ENCODE results near the gene TPSAB1. TPM values are rescaled to one million over a fixed set of nuclear protein-coding genes. Genes with fewer than 3 reads are reported as not detected.
"Not testable (repeated sequence)": the region's sequence is repeated elsewhere in the genome, so short reads cannot be mapped to it uniquely, and the experiment has no call there.

TPSAB1 gene
- total RNA-seq, 1 donor from 2014 or later: not detected

DNA sequence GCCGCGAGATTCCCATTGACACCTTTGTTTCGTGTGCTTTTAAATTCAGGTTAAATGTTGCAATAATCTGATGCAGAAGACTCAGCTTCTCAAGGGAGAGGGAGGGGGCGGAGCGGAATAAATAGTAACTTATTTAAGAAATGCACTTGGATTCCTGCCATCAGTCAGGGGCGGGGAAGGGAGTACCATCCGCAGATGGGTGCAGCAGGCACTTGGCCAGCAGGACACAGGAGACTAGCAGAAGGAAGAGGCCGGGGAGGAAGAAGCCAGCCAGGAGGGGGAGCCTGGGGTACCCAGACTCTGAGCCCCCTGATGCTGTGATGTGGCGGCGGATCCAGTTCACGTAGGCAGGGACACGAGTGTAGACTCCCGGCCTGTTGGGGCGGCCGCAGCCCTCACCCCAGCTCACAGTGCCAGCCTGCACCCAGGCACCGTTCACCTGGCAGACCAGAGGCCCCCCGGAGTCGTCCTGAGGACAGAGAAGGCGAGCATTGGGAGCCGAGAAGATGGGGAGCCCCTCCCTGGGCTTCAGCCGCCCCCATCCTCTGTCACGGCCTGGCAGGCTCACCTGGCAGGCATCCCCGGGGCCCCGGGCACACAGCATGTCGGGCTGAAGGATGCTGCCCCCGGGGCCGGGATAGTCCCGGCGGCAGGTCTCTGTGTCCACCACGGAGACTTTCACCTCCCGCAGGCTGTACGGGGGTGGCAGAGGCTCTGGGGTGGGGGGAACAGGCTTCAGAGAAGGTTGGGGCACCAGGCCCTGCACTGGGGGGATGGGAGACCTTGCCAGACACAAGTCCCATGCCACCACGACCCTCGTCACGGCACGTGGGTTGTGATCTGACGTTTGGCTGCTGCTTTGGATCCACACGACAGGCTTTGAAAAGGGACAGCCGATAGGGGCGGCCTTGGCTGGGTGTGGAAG is 18.6 kb upstream of the TPSAB1 start:
- DNase-seq (ENCODE audit: low spot score in 2 of 2) (no peak), FAIRE-seq (no peak)

DNA sequence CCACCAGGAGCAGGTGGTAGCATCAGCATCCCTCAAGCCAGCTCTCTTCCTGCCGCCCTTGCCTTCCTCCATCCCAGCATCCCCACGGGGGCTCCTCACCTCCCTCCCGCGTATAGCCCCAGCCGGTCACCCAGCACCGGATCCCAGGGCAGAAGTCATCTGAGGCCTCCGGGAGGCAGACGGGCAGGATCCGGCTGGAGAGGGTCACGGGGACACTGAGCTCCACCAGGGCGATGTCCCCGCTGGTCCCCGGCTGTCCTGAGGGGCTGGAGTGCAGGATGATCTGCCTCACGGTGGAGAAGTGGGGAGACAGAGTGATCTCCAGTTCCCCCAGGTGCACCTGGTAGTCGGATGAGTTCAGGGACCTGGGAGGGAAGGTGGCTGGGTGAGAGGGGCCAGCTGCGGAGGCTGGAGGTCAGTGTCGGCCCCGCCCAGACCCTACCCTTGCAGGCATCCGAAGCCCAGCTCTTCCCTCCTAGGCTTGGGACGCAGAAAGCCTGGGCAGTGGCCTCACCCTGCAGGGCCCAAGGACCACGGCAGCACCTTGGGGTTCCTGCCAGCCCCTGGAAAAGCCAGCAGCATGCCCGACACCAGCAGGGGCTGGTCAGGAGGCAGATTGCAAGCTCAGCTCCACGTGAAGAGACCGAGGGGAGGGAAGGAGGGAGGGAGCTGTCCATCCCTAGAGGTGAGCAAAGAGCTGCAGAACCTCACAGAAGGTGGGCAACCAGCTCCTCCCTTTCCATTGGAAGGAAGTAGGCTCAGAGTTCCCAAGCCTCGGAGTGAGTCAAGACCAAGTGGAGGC is 17.8 kb upstream of the TPSAB1 start:
- no peak for DNase-seq (ENCODE audit: low spot score in 2 of 2)
- no peak for FAIRE-seq

DNA sequence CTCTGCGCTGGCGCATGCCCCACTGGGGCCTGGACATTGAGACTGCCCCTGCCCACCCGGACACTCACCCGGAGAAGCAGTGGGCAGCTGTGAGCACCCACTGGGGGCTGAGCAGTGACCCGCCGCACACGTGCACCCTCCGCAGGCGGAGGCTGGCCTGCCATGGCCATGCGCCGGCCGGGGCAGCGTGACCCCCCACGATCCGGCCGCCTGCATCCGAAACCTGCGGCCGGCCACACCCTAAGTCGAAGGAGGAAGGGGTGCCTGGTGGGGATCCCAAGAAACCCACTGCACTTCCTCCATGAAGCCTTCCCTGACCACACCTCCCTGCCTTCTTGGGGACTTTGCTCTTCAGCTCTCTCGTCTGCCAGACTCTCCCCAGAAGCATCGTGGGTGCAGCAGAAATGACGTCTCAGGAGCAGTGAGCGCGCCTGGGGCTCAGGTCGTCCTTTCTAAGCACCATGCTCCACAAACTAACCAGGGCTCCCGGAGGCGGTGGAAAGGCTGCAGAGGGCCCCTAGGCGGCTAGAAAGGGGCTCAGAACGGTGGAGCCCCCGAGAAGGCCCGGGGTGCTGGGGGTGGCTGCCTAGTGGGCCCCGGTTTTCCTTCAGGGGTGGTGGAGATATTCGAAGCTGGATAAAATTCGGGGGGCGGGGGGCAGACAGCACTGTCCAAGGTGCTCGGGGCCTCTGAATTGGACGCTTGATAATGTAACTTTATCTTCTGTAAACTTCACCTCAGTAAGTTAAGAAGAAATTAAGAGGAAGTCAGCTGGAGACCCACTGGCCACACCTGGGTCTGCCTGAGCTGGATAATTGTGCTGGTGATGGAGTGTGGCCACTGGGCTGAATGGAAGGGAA is 16.9 kb upstream of the TPSAB1 start:
- FAIRE-seq (no peak), DNase-seq (ENCODE audit: low spot score in 2 of 2) (no peak)

DNA sequence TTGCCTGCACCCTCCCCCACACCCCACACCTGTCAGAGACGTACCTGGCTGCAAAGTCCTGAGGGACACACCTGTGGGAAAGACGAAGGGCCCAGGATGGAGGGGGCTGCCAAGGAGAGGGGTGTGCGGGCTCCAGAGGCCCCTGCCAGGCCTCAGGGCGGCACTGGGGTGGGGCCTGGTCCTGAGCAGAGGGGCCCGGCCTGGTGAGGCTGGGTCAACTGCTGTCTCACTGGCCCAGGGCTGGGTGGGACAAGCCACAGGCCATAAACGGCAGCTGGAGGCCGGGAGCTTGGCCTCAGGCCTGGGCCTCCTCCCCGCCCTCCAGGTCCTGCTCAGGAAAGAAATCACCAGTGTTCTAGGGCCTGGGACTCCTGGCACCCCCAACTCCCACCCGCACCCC is 15.9 kb upstream of the TPSAB1 start:
- no peak for DNase-seq (ENCODE audit: low spot score in 2 of 2)
- no peak for FAIRE-seq

DNA sequence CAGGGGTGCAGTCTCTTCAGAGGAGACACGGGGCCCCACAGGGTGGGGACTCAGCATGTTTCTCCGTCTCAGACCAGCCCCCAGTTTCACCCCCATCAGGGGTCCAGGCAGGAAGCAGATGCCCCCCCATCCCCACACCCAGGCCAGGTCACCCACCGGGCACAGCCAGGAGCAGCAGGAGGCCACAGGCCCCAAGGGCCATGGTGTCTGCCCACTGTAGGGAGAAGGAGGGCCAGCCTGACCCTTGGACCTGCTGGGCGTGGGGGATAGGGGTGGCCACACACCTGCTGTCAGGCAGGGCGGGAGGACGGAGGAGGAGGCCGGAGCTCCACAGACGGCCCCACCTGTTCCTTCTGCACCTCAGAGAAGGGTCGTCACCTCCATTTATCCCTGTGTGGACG is 15.5 kb upstream of the TPSAB1 start, which contains the start of gene TPSG1:
Gene TPSG1, minus strand, starts transcription at position 218 of the 401 bp plus-strand sequence. Its CDS starts 16 bp downstream, at position 202.
- DNase-seq (ENCODE audit: low spot score in 2 of 2) (no peak), FAIRE-seq (no peak)

DNA sequence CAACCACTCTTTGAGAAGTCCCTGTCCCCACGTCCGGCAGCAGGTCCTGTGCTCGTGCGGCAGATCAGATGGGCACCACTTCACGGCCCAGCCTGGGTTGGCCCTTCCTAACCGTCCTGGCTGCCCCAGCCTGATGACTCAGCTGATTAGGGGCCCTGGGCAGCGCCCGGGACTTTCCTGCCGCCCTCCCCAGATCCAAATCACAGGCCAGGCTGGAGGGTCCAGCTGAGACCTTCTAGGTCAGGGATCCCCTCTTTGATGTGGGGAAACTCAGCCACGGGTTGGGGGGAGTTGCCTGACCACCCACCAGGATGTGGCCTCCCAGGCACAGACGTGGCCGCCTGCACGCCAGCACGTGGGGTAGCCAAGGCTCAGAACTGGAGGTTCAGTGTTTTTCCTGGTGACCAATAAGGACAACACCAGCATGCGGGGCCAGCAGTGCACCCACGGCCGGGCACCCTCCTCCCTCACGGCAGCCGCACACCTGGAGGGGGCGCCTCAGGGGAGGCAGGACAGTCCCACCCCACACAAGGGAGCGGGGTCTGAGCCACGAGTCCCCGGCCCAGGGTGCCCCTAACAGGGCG is 14.7 kb upstream of the TPSAB1 start:
- not testable (repeated sequence) for FAIRE-seq; DNase-seq (ENCODE audit: low spot score in 2 of 2)

DNA sequence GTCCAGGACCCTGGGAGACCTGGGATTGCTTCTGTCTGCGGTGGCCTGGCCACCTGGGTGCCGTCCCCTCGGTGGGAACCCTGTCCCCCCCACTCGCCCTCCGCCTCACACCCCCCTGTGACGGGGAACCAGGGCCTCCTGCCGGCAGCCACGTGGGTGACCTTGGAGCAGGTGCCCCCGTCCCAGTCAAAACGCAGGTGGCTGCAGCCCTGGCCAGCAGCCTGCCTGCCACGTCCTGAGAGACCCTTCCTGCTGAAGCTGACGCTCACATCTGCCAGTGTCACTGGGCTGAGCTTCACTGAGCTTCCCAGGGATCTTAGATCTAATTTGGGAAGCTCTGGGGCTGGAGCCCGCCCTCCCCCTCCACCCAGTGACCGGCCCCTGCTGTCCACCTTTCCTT is 13.8 kb upstream of the TPSAB1 start:
- DNase-seq (ENCODE audit: low spot score in 2 of 2); FAIRE-seq: not testable (repeated sequence)

DNA sequence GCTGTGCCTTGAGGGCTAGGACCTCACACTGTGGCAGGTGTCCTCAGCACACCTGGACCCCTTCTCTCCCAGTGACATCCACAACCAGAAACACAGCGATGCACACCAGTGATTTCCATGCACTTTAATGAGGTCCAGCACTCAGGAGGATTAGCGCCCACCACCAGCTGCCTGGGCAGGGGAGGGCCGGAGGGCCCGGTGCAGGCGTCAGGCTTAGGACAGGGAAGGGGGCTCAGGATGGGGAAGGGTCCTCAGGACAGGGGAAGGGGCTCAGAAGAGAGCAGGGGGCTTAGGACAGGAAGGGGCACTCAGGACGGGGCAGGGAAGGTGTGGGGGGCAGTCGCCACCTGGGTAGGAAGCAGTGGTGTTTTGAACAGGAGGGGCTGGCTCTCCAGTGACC is 12.3 kb upstream of the TPSAB1 start:
- DNase-seq (ENCODE audit: low spot score in 2 of 2); FAIRE-seq: not testable (repeated sequence)

DNA sequence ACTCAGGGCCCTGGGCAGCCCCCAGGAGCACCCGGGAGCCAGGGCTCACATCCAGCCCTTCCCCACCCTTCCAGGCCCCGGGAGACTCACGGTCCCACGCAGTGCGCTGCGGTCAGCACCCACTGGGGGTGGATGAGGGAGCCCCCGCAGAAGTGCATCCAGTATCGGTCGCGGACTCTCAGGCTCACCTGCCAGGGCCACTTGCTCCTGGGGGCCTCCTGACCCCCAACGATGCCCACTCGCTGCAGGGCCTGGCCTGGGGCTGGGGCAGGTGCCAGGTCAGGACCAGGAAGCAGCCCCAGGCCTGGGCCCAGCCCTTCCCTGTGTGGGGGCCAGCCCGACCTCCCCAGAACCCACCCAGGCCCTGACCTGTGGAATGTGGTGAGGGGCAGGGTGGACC is 11.0 kb upstream of the TPSAB1 start:
- not testable (repeated sequence) for FAIRE-seq; DNase-seq (ENCODE audit: low spot score in 2 of 2)

DNA sequence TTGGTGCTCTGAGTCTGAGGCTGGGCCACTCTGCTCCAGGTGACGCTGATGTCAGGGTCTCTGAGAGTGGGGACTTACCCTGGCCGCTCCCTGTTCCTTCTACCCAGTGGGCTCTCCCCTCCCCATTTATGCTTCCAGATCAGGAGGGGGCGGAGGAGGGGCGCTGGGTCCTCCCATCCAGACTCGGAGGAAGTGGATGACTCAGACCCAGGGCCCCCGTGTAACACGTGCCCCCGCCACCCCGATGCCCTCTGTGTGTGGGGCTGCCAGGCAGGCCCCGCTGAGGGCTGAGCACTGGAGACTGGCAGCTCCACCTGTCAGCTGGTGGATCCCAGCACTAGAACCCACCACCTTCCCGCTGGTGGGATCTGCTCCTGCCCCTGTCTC is 10.4 kb upstream of the TPSAB1 start, which contains the start of gene TPSB2:
Gene TPSB2, minus strand, starts transcription at position 101 of the 387 bp plus-strand sequence. CDS start 233 bp downstream, outside the sequence.
- not testable (repeated sequence) for DNase-seq (ENCODE audit: low spot score in 2 of 2); FAIRE-seq

DNA sequence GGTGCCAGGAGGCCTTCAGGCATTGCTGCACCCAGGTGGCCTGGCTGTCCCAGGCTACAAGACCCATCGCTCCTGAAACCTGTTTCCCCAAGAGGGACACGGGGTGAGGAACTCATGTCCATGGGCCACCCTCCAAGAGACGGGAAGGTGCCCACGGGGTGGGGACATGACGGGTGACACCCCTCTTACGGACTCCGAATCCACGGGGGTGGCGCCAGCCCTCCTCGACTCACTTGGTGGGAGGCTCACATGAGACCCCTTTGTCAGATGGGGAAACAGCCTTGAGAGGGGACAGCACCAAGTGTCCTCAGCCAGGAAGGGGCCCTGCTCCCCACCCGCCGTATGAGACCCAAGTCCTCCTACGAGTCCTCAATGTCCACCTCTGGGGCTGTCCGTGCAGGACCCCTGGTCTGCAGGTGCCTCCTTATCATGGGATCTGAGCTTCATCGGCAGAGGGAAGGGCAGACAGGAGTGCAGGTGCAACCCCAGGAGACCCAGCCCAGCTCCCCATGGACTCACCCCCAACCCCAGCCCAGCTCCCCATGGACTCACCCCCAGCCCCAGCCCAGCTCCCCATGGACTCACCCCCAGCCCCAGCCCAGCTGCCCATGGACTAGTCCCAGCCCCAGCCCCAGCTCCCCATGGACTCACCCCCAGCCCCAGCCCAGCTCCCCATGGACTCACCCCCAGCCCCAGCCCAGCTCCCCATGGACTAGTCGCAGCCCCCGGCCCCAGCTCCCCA is 9.9 kb upstream of the TPSAB1 start:
- not testable (repeated sequence) for FAIRE-seq; DNase-seq (ENCODE audit: low spot score in 2 of 2)

DNA sequence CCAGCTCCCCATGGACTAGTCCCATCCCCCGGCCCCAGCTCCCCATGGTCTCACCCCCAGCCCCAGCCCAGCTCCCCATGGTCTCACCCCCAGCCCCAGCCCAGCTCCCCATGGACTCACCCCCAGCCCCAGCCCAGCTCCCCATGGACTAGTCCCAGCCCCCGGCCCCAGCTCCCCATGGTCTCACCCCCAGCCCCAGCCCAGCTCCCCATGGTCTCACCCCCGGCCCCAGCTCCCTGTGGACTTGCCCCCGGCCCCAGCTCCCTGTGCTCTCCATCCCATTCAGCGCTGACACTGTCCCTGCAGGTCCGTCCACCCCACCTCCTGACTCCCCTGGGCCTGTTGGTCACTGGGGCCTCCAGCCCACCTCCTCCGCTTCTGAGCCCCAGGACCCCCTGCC is 9.2 kb upstream of the TPSAB1 start:
- DNase-seq (ENCODE audit: low spot score in 2 of 2); FAIRE-seq: not testable (repeated sequence)

DNA sequence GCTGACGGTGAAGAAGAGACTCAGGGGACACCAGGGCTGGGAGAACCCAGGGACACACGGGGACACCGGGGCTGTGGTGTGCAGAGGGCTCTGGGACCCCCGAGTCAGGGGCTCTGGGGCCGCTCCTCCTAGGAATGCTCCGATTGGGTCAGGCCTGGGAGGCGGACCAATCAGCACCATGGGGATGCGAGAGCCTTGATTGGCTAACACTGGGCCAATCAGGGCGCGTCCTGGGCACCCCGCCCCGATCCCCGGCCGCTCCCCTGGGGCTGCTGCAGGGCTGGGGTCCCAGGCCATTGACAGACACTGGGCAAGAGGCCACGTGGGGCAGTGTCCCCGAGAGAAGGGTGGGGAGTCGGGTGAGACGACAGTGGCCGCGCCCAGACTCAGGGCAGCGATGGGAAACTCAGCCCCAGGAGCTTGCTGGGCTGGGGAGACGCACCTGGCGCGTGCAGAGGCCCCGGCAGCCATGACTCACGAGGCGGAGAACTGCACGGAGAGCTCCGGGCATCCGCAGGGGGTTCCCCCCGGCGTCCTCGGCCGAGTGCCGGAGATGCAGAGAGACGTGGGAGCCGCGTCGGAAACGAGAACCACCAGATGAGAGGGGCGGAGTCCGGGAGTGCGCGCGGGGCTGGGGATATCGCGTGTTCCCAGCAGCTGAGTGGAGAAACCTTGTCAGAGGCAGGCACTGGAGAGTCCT is 8.3 kb upstream of the TPSAB1 start:
- FAIRE-seq; DNase-seq (ENCODE audit: low spot score in 2 of 2): not testable (repeated sequence)

DNA sequence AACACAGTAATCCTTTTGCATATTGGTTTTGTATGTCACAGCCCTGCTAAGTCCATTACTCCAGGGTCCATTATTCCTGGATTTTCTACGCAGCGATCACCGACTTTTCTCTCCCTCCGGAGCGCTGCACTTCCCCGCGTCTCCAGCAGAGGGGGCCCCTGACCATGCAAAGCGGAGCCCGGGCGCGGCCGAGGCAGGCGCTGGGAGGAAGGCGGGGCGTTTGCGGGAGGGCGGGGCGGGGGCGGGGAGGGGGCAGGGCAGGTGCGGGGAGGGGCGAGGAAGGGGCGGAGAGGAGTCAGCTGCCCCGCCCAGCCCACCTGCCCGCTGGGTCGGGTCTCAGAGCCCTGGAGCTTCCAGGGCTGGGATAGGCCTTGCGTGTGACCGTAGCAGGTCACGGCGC is 3.8 kb upstream of the TPSAB1 start:
- FAIRE-seq; DNase-seq (ENCODE audit: low spot score in 2 of 2): not testable (repeated sequence)

DNA sequence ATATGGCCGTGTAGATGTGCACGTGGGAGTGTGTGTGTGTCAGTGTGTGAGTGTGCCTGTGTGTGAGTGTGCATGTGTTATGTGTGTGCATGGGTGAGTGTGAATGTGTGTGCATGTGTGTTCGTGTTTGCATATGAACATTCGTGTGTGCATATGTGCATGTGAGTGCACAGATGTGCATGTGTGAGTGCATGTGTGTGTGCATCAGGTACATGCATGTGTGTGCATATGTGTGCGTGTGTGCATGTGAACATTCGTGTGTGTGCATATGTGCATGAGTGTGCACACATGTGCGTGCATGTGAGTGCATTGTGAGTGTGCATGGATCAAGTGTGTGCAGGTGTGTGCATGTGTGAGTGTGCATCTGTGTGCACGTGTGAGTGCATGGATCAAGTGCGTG is 2.5 kb upstream of the TPSAB1 start:
- DNase-seq (ENCODE audit: low spot score in 2 of 2): no peak
- FAIRE-seq: no peak

DNA sequence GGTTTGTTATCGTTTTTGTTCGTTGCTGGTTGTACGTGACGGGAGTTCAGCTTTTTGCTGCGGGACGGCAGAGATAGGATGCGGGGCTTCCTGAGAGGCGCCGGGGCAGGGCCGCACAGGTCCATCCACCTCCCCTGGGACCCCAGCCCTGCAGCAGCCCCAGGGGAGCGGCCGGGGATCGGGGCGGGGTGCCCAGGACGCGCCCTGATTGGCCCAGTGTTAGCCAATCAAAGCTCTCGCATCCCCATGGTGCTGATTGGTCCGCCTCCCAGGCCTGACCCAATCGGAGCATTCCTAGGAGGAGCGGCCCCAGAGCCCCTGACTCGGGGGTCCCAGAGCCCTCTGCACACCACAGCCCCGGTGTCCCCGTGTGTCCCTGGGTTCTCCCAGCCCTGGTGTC is 1.6 kb upstream of the TPSAB1 start:
- FAIRE-seq; DNase-seq (ENCODE audit: low spot score in 2 of 2): not testable (repeated sequence)

DNA sequence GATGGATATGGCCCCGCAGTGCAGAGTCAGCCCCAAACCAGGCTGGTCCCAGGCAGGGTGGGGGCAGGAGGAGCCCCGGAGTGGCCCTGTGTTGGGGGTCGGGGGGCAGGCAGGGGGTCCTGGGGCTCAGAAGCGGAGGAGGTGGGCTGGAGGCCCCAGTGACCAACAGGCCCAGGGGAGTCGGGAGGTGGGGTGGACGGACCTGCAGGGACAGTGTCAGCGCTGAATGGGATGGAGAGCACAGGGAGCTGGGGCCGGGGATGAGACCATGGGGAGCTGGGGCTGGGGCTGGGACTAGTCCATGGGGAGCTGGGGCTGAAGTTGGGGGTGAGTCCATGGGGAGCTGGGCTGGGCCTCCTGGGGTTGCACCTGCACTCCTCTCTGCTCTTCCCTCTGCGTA is 930 bp upstream of the TPSAB1 start:
- FAIRE-seq; DNase-seq (ENCODE audit: low spot score in 2 of 2): not testable (repeated sequence)

DNA sequence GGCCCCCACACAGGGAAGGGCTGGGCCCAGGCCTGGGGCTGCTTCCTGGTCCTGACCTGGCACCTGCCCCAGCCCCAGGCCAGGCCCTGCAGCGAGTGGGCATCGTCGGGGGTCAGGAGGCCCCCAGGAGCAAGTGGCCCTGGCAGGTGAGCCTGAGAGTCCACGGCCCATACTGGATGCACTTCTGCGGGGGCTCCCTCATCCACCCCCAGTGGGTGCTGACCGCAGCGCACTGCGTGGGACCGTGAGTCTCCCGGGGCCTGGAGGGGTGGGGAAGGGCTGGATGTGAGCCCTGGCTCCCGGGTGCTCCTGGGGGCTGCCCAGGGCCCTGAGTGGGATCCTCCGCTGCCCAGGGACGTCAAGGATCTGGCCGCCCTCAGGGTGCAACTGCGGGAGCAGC is 576 bp downstream of the TPSAB1 start:
- not testable (repeated sequence) for FAIRE-seq

More for the DNA sequence above, 576 bp downstream of the TPSAB1 start:
- not testable (repeated sequence) for DNase-seq (ENCODE audit: low spot score in 2 of 2)

All from frontal cortex (tissue), 4 donors.